Transverse colon (tissue), 4 donors: ENCODE measurements around the gene PLXNC1.

Experiments
- CTCF ChIP-seq, 5 experiments: fragments of 200-600 bp in 3 of 5; fragments of 450-650 bp in 2 of 5; sonication (generic) in 3 of 5; IDR thresholded peaks; 1 replicate in 2 of 5; 2 replicates in 3 of 5; pipeline ENCODE4 v1.5.1; 2016 to 2017; ENCODE audit warnings: antibody characterized with exemption in 5 of 5, inconsistent platforms in 3 of 5, mild to moderate bottlenecking in 2 of 5, moderate library complexity in 1 of 5
- POLR2AphosphoS5 ChIP-seq, 3 donors: sonication (generic); formaldehyde crosslinking; IDR thresholded peaks; one replicate each; pipeline ENCODE4 v1.6.1; 2016; ENCODE audit warnings: antibody characterized with exemption in 3 of 3

GRCh38 chr12:94312378-94312777, 164.0 kb downstream of the PLXNC1 start:
- TF ChIP-seq CTCF (IDR thresholded peaks at IDR 0.05) = no peak
- TF ChIP-seq POLR2AphosphoS5 (IDR thresholded peaks at IDR 0.05) = no peak
